Measurements from ENCODE around the gene SYNE3.
A peak's percentile ranks its signal among the peaks of the same experiment; 100 is the strongest.

SYNE3 gene

DNA sequence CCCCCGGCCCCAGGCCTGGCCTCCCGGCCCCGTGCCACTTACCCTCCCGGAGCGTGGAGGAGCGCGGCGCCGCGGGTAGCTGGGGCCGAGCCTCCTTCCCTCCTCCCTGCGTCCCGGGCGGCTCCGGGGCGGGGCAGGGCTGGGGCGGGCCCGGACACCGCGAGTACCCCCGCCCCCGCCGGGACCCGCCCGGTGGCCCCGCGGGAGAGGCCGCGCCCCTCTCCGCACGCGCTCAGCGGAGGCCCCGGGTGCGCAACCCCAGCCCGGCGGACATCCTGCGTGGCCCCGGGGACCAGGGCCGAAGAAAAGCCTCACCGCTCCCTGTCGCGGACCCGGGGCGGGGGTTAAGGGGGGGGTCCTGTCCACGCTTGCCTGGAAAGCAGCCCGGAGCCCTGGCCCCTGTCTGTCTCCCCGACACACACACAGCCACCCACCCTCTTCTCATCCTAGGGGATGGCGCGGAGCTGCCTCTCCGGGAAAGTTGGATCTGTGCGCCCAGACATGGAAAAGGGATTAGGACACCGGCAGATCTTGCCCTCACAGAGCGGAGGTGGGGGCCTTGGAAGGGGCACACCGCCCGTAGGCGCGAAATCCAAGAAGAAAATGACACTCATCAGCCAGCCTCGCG lies at the start of gene SYNE3:
Gene SYNE3 (minus strand): TSS at position 97 of the 628 bp plus-strand sequence. CDS start 40,829 bp downstream, outside the sequence.
- TF ChIP-seq, protein P1, sequence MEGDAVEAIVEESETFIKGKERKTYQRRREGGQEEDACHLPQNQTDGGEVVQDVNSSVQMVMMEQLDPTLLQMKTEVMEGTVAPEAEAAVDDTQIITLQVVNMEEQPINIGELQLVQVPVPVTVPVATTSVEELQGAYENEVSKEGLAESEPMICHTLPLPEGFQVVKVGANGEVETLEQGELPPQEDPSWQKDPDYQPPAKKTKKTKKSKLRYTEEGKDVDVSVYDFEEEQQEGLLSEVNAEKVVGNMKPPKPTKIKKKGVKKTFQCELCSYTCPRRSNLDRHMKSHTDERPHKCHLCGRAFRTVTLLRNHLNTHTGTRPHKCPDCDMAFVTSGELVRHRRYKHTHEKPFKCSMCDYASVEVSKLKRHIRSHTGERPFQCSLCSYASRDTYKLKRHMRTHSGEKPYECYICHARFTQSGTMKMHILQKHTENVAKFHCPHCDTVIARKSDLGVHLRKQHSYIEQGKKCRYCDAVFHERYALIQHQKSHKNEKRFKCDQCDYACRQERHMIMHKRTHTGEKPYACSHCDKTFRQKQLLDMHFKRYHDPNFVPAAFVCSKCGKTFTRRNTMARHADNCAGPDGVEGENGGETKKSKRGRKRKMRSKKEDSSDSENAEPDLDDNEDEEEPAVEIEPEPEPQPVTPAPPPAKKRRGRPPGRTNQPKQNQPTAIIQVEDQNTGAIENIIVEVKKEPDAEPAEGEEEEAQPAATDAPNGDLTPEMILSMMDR (IDR thresholded peaks at IDR 0.05; ENCODE audit: control extremely low read depth, extremely low read depth, low read depth, missing control alignments) = no peak
- ChIA-PET CTCF (interaction anchor here (0.7 to 7.3 kb wide), 12 partner anchors 10 to 80 kb away, joined by 3 to 110 read pairs (median 5); no protein-coding TSS in a partner anchor), POLR2A (interaction anchor here (0.6 kb wide), 1 partner anchor 145 kb away, joined by 9 read pairs; no protein-coding TSS in a partner anchor)
- DNase-seq (ENCODE audit: extremely low spot score) = peak; percentile 88

DNA sequence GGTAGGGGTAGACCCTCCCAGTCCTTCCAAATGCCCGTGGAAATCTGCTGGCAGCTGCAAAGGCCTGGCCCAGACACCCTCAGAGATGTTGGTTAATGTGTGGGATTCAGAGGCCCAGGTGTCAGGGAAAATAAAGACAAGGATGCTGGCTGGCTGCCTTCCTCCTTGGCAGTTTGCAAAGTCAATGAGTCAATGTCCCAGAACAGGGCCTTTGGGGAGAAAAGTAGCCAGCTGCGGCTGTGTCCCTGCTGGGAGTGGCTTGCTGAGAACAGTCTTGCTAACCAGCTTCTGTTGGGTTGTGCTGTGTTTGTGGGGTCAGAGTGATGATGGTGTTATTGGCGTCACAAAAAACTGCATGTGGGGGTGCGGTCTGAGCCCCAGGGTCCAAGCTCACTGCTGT lies 47.6 kb upstream of the SYNE3 start:
- CTCF ChIA-PET = interaction anchor here (1.0 to 10.5 kb wide), 8 partner anchors 10 to 434 kb away, joined by 3 to 117 read pairs (median 4); no protein-coding TSS in a partner anchor
- DNase-seq (ENCODE audit: extremely low spot score) = no peak
- TF ChIP-seq, protein P1 (IDR thresholded peaks at IDR 0.05; ENCODE audit: control extremely low read depth, extremely low read depth, low read depth, missing control alignments) = no peak
- POLR2A ChIA-PET = no interaction called here

- CTCF ChIA-PET = interaction anchor here (1.0 to 10.5 kb wide), 17 partner anchors 11 to 435 kb away, joined by 3 to 117 read pairs (median 6); no protein-coding TSS in a partner anchor
- TF ChIP-seq, protein P1 (IDR thresholded peaks at IDR 0.05; ENCODE audit: control extremely low read depth, extremely low read depth, low read depth, missing control alignments) = no peak
- POLR2A ChIA-PET = no interaction called here
- DNase-seq (ENCODE audit: extremely low spot score) = no peak
Measured at GRCh38 chr14:95562892-95563685, 46.6 kb upstream of the SYNE3 start.

DNA sequence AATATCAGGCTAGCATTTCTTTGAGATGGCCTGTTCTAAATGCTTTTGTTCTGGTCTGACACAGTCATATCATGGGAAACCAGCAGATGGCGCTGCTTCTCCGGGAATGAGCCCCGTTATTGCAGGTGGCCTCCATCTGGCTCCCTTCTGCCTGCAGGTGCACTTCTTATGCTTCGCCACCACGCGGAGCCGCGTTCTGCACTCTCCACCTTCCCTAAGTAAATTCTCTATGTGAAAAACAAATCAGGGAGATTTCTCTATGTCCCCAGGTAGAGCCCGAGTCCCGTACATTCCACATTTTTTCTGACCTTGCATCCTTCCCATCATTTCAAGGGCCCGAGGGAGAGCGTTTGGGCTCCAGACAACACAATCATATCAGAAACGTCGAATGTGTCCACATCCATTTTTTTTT lies 44.6 kb upstream of the SYNE3 start:
- DNase-seq (ENCODE audit: extremely low spot score) = peak; percentile 89
- ChIA-PET POLR2A (no interaction called here), CTCF (interaction anchor here (0.5 to 10.5 kb wide), 18 partner anchors 9 to 432 kb away, joined by 3 to 117 read pairs (median 6); partner anchors contain the start of gene GLRX5)
- TF ChIP-seq, protein P1 (IDR thresholded peaks at IDR 0.05; ENCODE audit: control extremely low read depth, extremely low read depth, low read depth, missing control alignments) = peak; percentile 90

DNA sequence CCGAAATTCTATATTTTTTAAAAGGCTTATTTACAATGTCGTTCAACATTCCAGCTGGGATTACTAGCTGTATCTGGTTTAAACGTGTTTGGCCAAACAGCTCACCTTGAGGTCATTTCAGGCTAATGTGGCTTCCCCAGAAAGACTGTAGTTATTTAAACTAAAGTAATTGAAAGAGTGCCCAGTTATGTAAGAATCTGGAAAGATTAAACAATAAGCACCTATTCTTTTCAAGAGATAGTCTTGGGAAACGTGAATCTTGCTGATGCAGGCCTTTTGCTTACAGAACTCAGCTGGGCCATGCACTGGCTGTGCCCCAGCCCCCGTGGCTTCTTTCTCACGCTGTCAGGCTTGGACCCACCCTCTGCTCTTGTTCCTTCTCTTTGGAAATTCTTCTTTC lies 42.8 kb upstream of the SYNE3 start:
- no peak for DNase-seq (ENCODE audit: extremely low spot score)
- CTCF ChIA-PET = interaction anchor here (0.8 to 10.5 kb wide), 19 partner anchors 9 to 719 kb away, joined by 3 to 117 read pairs (median 5); partner anchors contain the start of gene GLRX5
- TF ChIP-seq, protein P1 (IDR thresholded peaks at IDR 0.05; ENCODE audit: control extremely low read depth, extremely low read depth, low read depth, missing control alignments) = no peak
- POLR2A ChIA-PET = no interaction called here

- ChIA-PET CTCF (interaction anchor here (1.0 to 8.7 kb wide), 4 partner anchors 9 to 541 kb away, joined by 4 to 94 read pairs (median 4); no protein-coding TSS in a partner anchor), POLR2A (no interaction called here)
- TF ChIP-seq, protein P1 (IDR thresholded peaks at IDR 0.05; ENCODE audit: control extremely low read depth, extremely low read depth, low read depth, missing control alignments) = no peak
- DNase-seq (ENCODE audit: extremely low spot score) = no peak
Measured at GRCh38 chr14:95557832-95558231, 41.4 kb upstream of the SYNE3 start.
